GM12874 (cell line): ENCODE measurements around the gene DIPK1B.

Experiments
- TF ChIP-seq, protein P1 (sequence below): IDR thresholded peaks from 2 replicates; pipeline ENCODE4 v1.5.1; 2011; ENCODE audit warnings: low read depth, mild to moderate bottlenecking, control low read depth, low read length, moderate library complexity; ENCODE audit not compliant: insufficient read depth

DIPK1B gene

GRCh38 chr9:136734837-136735496 lies 22.6 kb downstream of the DIPK1B start:
- TF ChIP-seq, protein P1, sequence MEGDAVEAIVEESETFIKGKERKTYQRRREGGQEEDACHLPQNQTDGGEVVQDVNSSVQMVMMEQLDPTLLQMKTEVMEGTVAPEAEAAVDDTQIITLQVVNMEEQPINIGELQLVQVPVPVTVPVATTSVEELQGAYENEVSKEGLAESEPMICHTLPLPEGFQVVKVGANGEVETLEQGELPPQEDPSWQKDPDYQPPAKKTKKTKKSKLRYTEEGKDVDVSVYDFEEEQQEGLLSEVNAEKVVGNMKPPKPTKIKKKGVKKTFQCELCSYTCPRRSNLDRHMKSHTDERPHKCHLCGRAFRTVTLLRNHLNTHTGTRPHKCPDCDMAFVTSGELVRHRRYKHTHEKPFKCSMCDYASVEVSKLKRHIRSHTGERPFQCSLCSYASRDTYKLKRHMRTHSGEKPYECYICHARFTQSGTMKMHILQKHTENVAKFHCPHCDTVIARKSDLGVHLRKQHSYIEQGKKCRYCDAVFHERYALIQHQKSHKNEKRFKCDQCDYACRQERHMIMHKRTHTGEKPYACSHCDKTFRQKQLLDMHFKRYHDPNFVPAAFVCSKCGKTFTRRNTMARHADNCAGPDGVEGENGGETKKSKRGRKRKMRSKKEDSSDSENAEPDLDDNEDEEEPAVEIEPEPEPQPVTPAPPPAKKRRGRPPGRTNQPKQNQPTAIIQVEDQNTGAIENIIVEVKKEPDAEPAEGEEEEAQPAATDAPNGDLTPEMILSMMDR: no peak

- TF ChIP-seq, protein P1: no peak
Measured at GRCh38 chr9:136735812-136736480, 23.6 kb downstream of the DIPK1B start.

- TF ChIP-seq, protein P1: no peak
Measured at GRCh38 chr9:136738960-136739359, 26.6 kb downstream of the DIPK1B start.

DNA sequence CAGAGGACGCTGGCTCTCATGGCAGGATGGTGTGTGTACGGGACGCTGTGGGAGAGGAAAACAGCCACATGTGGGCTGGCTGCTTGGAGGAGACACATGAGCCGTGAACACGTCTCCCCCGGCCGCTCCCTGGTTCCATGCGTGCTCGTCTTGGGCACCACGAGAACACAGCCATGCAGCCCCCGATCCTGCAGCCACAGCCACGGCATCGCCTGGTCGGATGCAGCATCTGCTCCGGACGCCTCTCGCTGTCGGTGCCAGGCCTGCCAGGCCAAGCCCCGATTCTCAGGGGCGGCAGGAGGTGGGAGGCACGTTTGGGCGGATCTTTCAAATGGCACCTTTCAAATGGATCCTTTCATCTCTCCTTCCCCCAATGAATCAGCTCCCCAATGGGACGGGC lies 27.1 kb downstream of the DIPK1B start:
- TF ChIP-seq, protein P1: no peak

GRCh38 chr9:136740069-136740468 lies 27.7 kb downstream of the DIPK1B start:
- TF ChIP-seq, protein P1: no peak

DNA sequence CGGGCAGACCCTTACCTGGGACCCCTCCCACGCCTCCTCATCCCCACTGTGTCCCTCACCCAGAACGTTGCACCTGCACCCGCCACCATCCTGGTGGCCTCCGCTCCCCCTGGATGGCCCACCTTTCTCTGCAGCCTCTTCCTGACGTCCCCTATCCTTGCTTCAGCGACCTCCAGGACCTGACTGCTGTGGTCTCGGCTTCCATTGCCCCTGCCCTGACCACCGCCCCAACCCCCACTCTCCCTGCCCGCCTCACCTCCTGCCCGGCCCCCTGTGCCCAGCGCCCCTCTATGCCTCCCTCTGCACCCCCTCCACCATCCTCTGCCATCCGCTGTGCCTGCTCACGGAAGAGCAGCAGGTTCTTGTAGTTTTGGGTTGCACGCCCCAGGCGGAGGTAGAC lies 28.1 kb downstream of the DIPK1B start:
- TF ChIP-seq, protein P1: no peak

- TF ChIP-seq, protein P1: no peak
Measured at GRCh38 chr9:136740971-136741882, 28.9 kb downstream of the DIPK1B start.
